ENCODE results near the gene USP2. TPM values are rescaled to one million over a fixed set of nuclear protein-coding genes. Genes with fewer than 3 reads are reported as not detected.

USP2 gene
- total and polyA plus RNA-seq, 8 donors = 1.4 to 17.4 (median 2.8) TPM

- Histone ChIP-seq H3K36me3 (peaks cover 0 to 27% (median 16%) of the 10 kb centered on the region in 4 donors), H3K27ac (peak overlapping the region in 4 of 5 donors; percentile 71 to 93 (median 87)), H3K9me3 (no peaks in the 10 kb centered on the region), H3K4me3 (peak overlapping the region in 3 of 4 donors; percentile 54 to 59 (median 59)), H3K27me3 (peaks cover 0 to 31% (median 20%) of the 10 kb centered on the region in 3 donors), H3K4me1 (peaks cover 40 to 67% (median 57%) of the 10 kb centered on the region in 4 donors)
- no peak for TF ChIP-seq POLR2AphosphoS5 (IDR thresholded peaks at IDR 0.05)
- WGBS, 5 donors = 77 to 86% (median 83%) methylated on average over 11 of the region's 11 CpGs
- intact Hi-C loops (cut with DNase I; ENCODE audit: low total_unique reads) = no loop called here
- no peak for DNase-seq
Observed at GRCh38 chr11:119361941-119362725, 19.4 kb downstream of the USP2 start.

- Histone ChIP-seq H3K4me3 (peak overlapping the region in 2 of 4 donors; percentile 1 to 54), H3K27ac (peak overlapping the region in 4 of 5 donors; percentile 71 to 93 (median 87)), H3K36me3 (peaks cover 0 to 27% (median 16%) of the 10 kb centered on the region in 4 donors), H3K4me1 (peaks cover 39 to 68% (median 60%) of the 10 kb centered on the region in 4 donors), H3K27me3 (peaks cover 0 to 34% (median 20%) of the 10 kb centered on the region in 3 donors), H3K9me3 (no peaks in the 10 kb centered on the region)
- TF ChIP-seq EP300 (IDR thresholded peaks at IDR 0.05) = no peak
- peak in 2 of 3 donors; percentile 43 to 64 for TF ChIP-seq POLR2AphosphoS5 (IDR thresholded peaks at IDR 0.05)
- whole genome bisulfite sequencing, 5 donors = 34 to 45% (median 38%) methylated on average over 8 of the region's 8 CpGs
- intact Hi-C loops (cut with DNase I; ENCODE audit: low total_unique reads) = no loop called here
- DNase-seq = peak in 1 of 2 donors; percentile 65
Observed at GRCh38 chr11:119361056-119361787, 20.3 kb downstream of the USP2 start.

GRCh38 chr11:119359365-119360214, 21.9 kb downstream of the USP2 start:
- peaks cover 0 to 27% (median 16%) of the 10 kb centered on the region in 4 donors for H3K36me3 ChIP-seq
- TF ChIP-seq CTCF (IDR thresholded peaks at IDR 0.05) = no peak
- no peak for DNase-seq
- intact Hi-C loops (cut with DNase I; ENCODE audit: low total_unique reads) = loop anchor here (10.0 kb wide), 1 partner anchor 115 kb away; no protein-coding TSS in a partner anchor
- H3K4me1 ChIP-seq = peaks cover 28 to 62% (median 53%) of the 10 kb centered on the region in 4 donors
- peaks cover 0 to 22% (median 13%) of the 10 kb centered on the region in 3 donors for H3K27me3 ChIP-seq
- no peaks in the 10 kb centered on the region for H3K9me3 ChIP-seq
- 79 to 85% (median 84%) methylated on average over 7 to 10 of the region's 10 CpGs for WGBS, 5 donors
- no peak overlapping the region for H3K4me3 ChIP-seq
- peak overlapping the region in 1 of 5 donors; percentile 93 for H3K27ac ChIP-seq

- TF ChIP-seq EP300 (IDR thresholded peaks at IDR 0.05) = no peak
- no peak for TF ChIP-seq POLR2A (IDR thresholded peaks at IDR 0.05)
- TF ChIP-seq CTCF (IDR thresholded peaks at IDR 0.05) = no peak
- TF ChIP-seq POLR2AphosphoS5 (IDR thresholded peaks at IDR 0.05) = no peak
- peaks cover 0 to 4% (median 0%) of the 10 kb centered on the region in 3 donors for H3K27me3 ChIP-seq
- peaks cover 0 to 27% (median 16%) of the 10 kb centered on the region in 4 donors for H3K36me3 ChIP-seq
- peaks cover 13 to 51% (median 38%) of the 10 kb centered on the region in 4 donors for H3K4me1 ChIP-seq
- WGBS, 5 donors = 41 to 52% (median 45%) methylated on average over 7 to 13 of the region's 13 CpGs
- intact Hi-C loops (cut with DNase I; ENCODE audit: low total_unique reads) = loop anchor here (10.0 kb wide), 1 partner anchor 118 kb away; no protein-coding TSS in a partner anchor
- peak overlapping the region in 4 of 5 donors; percentile 51 to 88 (median 70) for H3K27ac ChIP-seq
- no peaks in the 10 kb centered on the region for H3K9me3 ChIP-seq
- H3K4me3 ChIP-seq = peak overlapping the region; percentile 41 to 53 (median 51)
- DNase-seq = no peak
Observed at GRCh38 chr11:119357074-119357473, 24.4 kb downstream of the USP2 start.
